ENCODE data around the gene IFT88.

- no peak for TF ChIP-seq POLR2AphosphoS5 (IDR thresholded peaks at IDR 0.05; ENCODE audit: low read depth, low read length)
- no peak for TF ChIP-seq GABPA (IDR thresholded peaks at IDR 0.05; ENCODE audit: low read depth)
- no peak for TF ChIP-seq CTCF (IDR thresholded peaks at IDR 0.05)
- no peak for TF ChIP-seq SIN3A (IDR thresholded peaks at IDR 0.05; ENCODE audit: borderline replicate concordance, low read depth, low read length)
- TF ChIP-seq MAX (IDR thresholded peaks at IDR 0.05; ENCODE audit: low read depth), result no peak
- no peak for TF ChIP-seq EZH2phosphoT487 (IDR thresholded peaks at IDR 0.05; ENCODE audit: borderline replicate concordance, low read depth)
- no peak for TF ChIP-seq USF1 (IDR thresholded peaks at IDR 0.05; ENCODE audit: borderline replicate concordance, low read depth)
Observed at GRCh38 chr13:20567881-20568528, 1.0 kb downstream of the IFT88 start.
